Keratinocyte (primary cell): ENCODE data around the gene COL8A2. TPM values are rescaled to one million over a fixed set of nuclear protein-coding genes. Genes with fewer than 3 reads are reported as not detected.

ENCODE experiments used
- DNase-seq: peaks from one replicate; pipeline ENCODE4 v3.0.0-alpha.2; 2011; ENCODE audit warnings: low read depth, missing footprints, low spot score
- FAIRE-seq: peaks from 2 replicates; lab custom pipeline; 2011; peaks lifted over from hg19 to GRCh38; lab: Jason Lieb, UNC
- H2AFZ ChIP-seq: 2 replicates; pipeline ENCODE4 v1.6.0; 2012; ENCODE audit warnings: low read length, control low read depth, inconsistent platforms; ENCODE audit not compliant: control insufficient read depth
- H3K27ac ChIP-seq: 2 replicates; pipeline ENCODE4 v1.5.1; 2011; ENCODE audit warnings: low read length; ENCODE audit not compliant: control insufficient read depth, insufficient read depth
- H3K27me3 ChIP-seq: 3 replicates; pipeline ENCODE4 v1.6.0; 2011; ENCODE audit warnings: low read length; ENCODE audit not compliant: control insufficient read depth, insufficient read depth; ENCODE audit errors: extremely low read depth
- H3K36me3 ChIP-seq, 2 experiments: 2 replicates in 1 of 2; 3 replicates in 1 of 2; pipeline ENCODE4 v1.5.1; 2011; ENCODE audit warnings: low read length in 2 of 2, mild to moderate bottlenecking in 1 of 2; ENCODE audit not compliant: control insufficient read depth in 2 of 2, insufficient read depth in 2 of 2; ENCODE audit errors: extremely low read depth in 1 of 2
- H3K4me1 ChIP-seq: 3 replicates; pipeline ENCODE4 v1.5.1; 2011; ENCODE audit warnings: low read length; ENCODE audit not compliant: control insufficient read depth, insufficient read depth; ENCODE audit errors: extremely low read depth
- H3K4me2 ChIP-seq: 3 replicates; pipeline ENCODE4 v1.6.0; 2011; ENCODE audit warnings: low read depth, low read length; ENCODE audit not compliant: control insufficient read depth, insufficient read depth; ENCODE audit errors: extremely low read depth
- H3K4me3 ChIP-seq, 3 experiments: fragments of 200-600 bp in 1 of 3; sonication (generic) in 1 of 3; 2 replicates in 2 of 3; 3 replicates in 1 of 3; pipeline ENCODE4 v1.5.1; 2011 to 2016; ENCODE audit warnings: low read length in 3 of 3, mild to moderate bottlenecking in 3 of 3, control low read depth in 2 of 3, inconsistent platforms in 1 of 3, low read depth in 1 of 3, mixed read lengths in 1 of 3, mixed run types in 1 of 3, moderate library complexity in 1 of 3; ENCODE audit not compliant: control insufficient read depth in 2 of 3, insufficient read depth in 2 of 3; ENCODE audit errors: extremely low read depth in 1 of 3
- H3K79me2 ChIP-seq: 2 replicates; pipeline ENCODE4 v1.6.0; 2012; ENCODE audit warnings: low read length; ENCODE audit not compliant: control insufficient read depth, insufficient read depth
- H3K9ac ChIP-seq: 3 replicates; pipeline ENCODE4 v1.6.0; 2011; ENCODE audit warnings: low read length; ENCODE audit not compliant: control insufficient read depth, insufficient read depth; ENCODE audit errors: extremely low read depth
- H3K9me1 ChIP-seq: 3 replicates; pipeline ENCODE4 v1.6.0; 2011; ENCODE audit warnings: low read length; ENCODE audit not compliant: control insufficient read depth, insufficient read depth; ENCODE audit errors: extremely low read depth
- H3K9me3 ChIP-seq: 2 replicates; pipeline ENCODE4 v1.5.1; 2012; ENCODE audit warnings: low read depth, low read length; ENCODE audit not compliant: control insufficient read depth
- H4K20me1 ChIP-seq: 3 replicates; pipeline ENCODE4 v1.6.0; 2011; ENCODE audit warnings: low read length; ENCODE audit not compliant: control insufficient read depth, insufficient read depth; ENCODE audit errors: extremely low read depth
- EZH2 ChIP-seq: IDR thresholded peaks from one replicate; pipeline ENCODE4 v1.6.1; 2012; ENCODE audit warnings: inconsistent platforms, mild to moderate bottlenecking, low read length, moderate library complexity
- dilution Hi-C: fragments of 300-500 bp; cut with MboI; formaldehyde crosslinking; loops from one replicate; pipeline ENCODE4 v1.7.0; 2020; ENCODE audit warnings: low sequenced_read_pairs; ENCODE audit not compliant: extremely low pct_ligation_motif_present
- polyA plus RNA-seq, 5 experiments: library from polyadenylated mRNA; depleted of rRNA in 3 of 5; stranded (reverse) in 3 of 5; stranded (forward) in 1 of 5; unstranded in 1 of 5; fragments of >200 nt; gene quantifications; 1 replicate in 1 of 5; 2 replicates in 3 of 5; 3 replicates in 1 of 5; pipeline versions ENCODE4 v1.2.1 to v1.2.3, GENCODE V29; 2011 to 2012; ENCODE audit warnings: missing spikeins in 2 of 5, low read depth in 1 of 5, low replicate concordance in 1 of 5
- TF ChIP-seq, protein P1 (sequence below), 3 experiments: IDR thresholded peaks in 1 of 3; conservative IDR thresholded peaks in 1 of 3; optimal IDR thresholded peaks in 1 of 3; 2 replicates in 2 of 3; 3 replicates in 1 of 3; pipeline versions ENCODE3 to v1.5.1; 2011; ENCODE audit warnings: low read length in 3 of 3, mild to moderate bottlenecking in 3 of 3, moderate library complexity in 2 of 3, control low read depth in 1 of 3, inconsistent platforms in 1 of 3; ENCODE audit not compliant: insufficient read depth in 2 of 3; ENCODE audit errors: extremely low read depth in 1 of 3

The COL8A2 gene
- polyA plus RNA-seq, 1 donor (not counting 4 experiments of a cell fraction or from before 2014, with no cell fraction given): 0.09 TPM

DNA sequence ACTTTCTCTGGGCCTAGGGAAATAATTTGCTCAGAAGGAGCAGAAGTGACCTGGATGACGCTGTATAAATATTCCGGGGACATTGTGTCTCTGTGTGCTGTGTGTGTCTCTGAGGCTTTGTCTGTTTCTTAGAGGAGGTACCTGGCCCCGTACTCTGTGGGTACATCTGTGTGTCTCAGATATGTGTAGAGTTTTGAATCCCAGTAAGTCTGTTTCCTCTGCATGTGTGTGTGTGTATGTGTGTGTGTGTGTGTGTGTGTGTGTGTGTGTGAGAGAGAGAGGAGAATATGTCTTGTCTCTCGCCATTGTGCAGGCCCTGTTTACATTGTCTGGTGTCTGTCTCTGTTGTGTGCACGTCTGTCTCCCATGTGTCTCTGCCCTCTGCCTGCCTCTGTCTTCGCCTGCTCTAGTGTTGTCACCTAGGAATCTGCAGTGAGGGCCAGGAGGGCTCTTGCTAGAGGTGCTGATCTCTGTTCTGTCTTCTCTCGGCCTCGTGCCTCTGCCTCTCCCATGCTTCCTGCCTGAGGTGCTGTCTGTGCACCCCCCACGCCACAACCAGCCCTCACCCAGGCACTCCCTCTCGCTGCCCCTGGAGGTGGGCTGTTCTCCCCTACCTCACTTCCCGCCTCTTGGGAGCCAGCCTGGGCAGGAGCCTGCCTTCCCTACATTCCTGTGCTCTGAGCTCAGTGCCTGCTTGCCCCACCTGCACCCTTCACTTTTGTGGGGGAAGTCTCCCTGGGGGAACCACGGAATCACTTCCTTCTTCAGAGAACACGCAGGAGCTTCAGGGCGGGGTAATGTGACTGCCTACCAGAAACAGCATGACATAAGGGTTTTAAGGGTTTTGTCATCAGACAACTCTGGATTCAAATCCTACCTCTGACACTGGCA is 36.9 kb upstream of the COL8A2 start:
- peak; percentile 93 for FAIRE-seq

DNA sequence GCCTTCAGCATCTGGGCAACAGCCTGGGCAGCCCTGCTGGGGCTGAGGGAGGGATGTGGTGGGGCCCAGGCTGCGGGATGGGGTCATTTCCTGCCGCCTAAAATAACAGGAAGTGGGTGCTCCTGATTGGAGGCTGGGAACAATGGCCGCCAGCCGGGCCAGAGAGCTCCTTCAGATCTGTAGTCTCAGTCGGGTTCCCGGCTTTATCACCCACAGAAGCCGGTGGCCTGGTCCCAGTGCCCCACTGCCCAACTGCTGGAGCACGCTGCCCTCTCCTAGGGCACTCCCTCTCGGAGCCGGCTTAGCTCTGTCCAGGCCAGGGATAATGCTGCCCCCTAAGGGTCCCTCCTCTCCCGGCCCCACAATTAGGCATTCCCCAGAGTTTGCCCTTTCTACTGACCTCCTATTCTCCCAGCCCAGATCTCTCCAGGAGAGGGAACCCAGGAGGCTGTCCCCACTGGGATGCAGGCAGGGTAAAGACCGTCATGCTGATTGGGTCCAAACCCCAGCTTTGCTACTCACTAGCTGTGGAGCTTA is 36.0 kb upstream of the COL8A2 start:
- no peak for DNase-seq
- Histone ChIP-seq H3K9me3 (no peaks in the 10 kb centered on the region), H3K27ac (peak overlapping the region; percentile 98), H3K79me2 (peaks cover 98% of the 10 kb centered on the region), H3K4me1 (peaks cover 77% of the 10 kb centered on the region), H3K4me3 (peak overlapping the region; percentile 31 to 59 (median 56)), H4K20me1 (peaks cover 8% of the 10 kb centered on the region), H3K4me2 (peak overlapping the region; percentile 95), H3K27me3 (no peaks in the 10 kb centered on the region), H3K9ac (peak overlapping the region; percentile 88), H2AFZ (no peak overlapping the region), H3K36me3 (peaks cover 6 to 51% of the 10 kb centered on the region in 2 experiments), H3K9me1 (no peaks in the 10 kb centered on the region)
- FAIRE-seq: no peak
- dilution Hi-C loops: no loop called here
- TF ChIP-seq EZH2: no peak
- TF ChIP-seq, protein P1, sequence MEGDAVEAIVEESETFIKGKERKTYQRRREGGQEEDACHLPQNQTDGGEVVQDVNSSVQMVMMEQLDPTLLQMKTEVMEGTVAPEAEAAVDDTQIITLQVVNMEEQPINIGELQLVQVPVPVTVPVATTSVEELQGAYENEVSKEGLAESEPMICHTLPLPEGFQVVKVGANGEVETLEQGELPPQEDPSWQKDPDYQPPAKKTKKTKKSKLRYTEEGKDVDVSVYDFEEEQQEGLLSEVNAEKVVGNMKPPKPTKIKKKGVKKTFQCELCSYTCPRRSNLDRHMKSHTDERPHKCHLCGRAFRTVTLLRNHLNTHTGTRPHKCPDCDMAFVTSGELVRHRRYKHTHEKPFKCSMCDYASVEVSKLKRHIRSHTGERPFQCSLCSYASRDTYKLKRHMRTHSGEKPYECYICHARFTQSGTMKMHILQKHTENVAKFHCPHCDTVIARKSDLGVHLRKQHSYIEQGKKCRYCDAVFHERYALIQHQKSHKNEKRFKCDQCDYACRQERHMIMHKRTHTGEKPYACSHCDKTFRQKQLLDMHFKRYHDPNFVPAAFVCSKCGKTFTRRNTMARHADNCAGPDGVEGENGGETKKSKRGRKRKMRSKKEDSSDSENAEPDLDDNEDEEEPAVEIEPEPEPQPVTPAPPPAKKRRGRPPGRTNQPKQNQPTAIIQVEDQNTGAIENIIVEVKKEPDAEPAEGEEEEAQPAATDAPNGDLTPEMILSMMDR (optimal IDR thresholded peaks at IDR 0.05 in 1 of 3, IDR thresholded peaks at IDR 0.05 in 1 of 3, conservative IDR thresholded peaks at IDR 0.05 in 1 of 3; ENCODE audit: extremely low read depth in 1 of 3, insufficient read depth in 2 of 3, low read length in 3 of 3): peak; percentile 23 to 50 (median 31)

More for the DNA sequence above, 36.9 kb upstream of the COL8A2 start:
- no peak overlapping the region for H2AFZ ChIP-seq
- peak overlapping the region; percentile 31 to 59 (median 56) for H3K4me3 ChIP-seq
- no peaks in the 10 kb centered on the region for H3K27me3 ChIP-seq
- peak overlapping the region; percentile 98 for H3K27ac ChIP-seq
- H3K4me1 ChIP-seq: peaks cover 85% of the 10 kb centered on the region
- peak; percentile 95 for DNase-seq
- no peak for TF ChIP-seq EZH2
- TF ChIP-seq, protein P1 (optimal IDR thresholded peaks at IDR 0.05 in 1 of 3, IDR thresholded peaks at IDR 0.05 in 1 of 3, conservative IDR thresholded peaks at IDR 0.05 in 1 of 3; ENCODE audit: extremely low read depth in 1 of 3, insufficient read depth in 2 of 3, low read length in 3 of 3): no peak
- dilution Hi-C loops: no loop called here
- H3K9me3 ChIP-seq: no peaks in the 10 kb centered on the region
- H4K20me1 ChIP-seq: peaks cover 8% of the 10 kb centered on the region
- H3K4me2 ChIP-seq: peak overlapping the region; percentile 95
- no peaks in the 10 kb centered on the region for H3K9me1 ChIP-seq
- H3K79me2 ChIP-seq: peaks cover 98% of the 10 kb centered on the region
- peak overlapping the region; percentile 88 for H3K9ac ChIP-seq
- peaks cover 6 to 53% of the 10 kb centered on the region in 2 experiments for H3K36me3 ChIP-seq
